ENCODE results near the gene ELP1. TPM values are rescaled to one million over a fixed set of nuclear protein-coding genes. Genes with fewer than 3 reads are reported as not detected.
"Not testable (repeated sequence)": the region's sequence is repeated elsewhere in the genome, so short reads cannot be mapped to it uniquely, and the experiment has no call there.

The ELP1 gene
- total RNA-seq, 1 experiment from 2014 or later, result 29.1 TPM

- no peak overlapping the region for H3K4me3 Mint-ChIP-seq (ENCODE audit: unreplicated experiment)
- H3K9me3 Mint-ChIP-seq (ENCODE audit: unreplicated experiment), result no peaks in the 10 kb centered on the region
- H3K27ac Mint-ChIP-seq (ENCODE audit: unreplicated experiment), result no peak overlapping the region
- intact Hi-C loops (cut with micrococcal nuclease; ENCODE audit: unreplicated experiment), result loop anchor here (5.0 kb wide), 1 partner anchor 51 kb away; no protein-coding TSS in a partner anchor
- POLR2A ChIA-PET, result no interaction called here
- no peak for TF ChIP-seq CTCF (IDR thresholded peaks at IDR 0.05; ENCODE audit: insufficient read depth in 1 of 2, low read depth in 1 of 2, low read length in 1 of 2, severe bottlenecking in 1 of 2, unreplicated experiment in 1 of 2)
- Histone ChIP-seq H3K4me1 (no peaks in the 10 kb centered on the region), H3K9me3 (no peaks in the 10 kb centered on the region), H3K36me3 (ENCODE audit: control insufficient read depth, insufficient read depth, low read length) (peaks cover 2% of the 10 kb centered on the region; the same call in 1 of the 2 replicates), H3K4me3 (ENCODE audit: low read depth, low read length) (no peak overlapping the region), H3K27me3 (replicated peaks; ENCODE audit: control insufficient read depth, insufficient read depth, low read length) (no peaks in the 10 kb centered on the region)
- DNase-seq, result no peak
- H3K4me1 Mint-ChIP-seq (ENCODE audit: low read depth, unreplicated experiment), result no peaks in the 10 kb centered on the region
- H3K27me3 Mint-ChIP-seq (ENCODE audit: insufficient read depth, unreplicated experiment), result no peaks in the 10 kb centered on the region
- peaks cover 17% of the 10 kb centered on the region for H3K36me3 Mint-ChIP-seq (ENCODE audit: insufficient read depth, unreplicated experiment)
- CTCF ChIA-PET, result no interaction called here
- no TSS peak for BruUV-seq (replicated peaks)
These were observed 30.4 kb downstream of the ELP1 start for GRCh38 chr9:108903420-108904103.

GRCh38 chr9:108900176-108900575, 33.7 kb downstream of the ELP1 start:
- H3K4me1 ChIP-seq, result no peaks in the 10 kb centered on the region
- Mint-ChIP-seq H3K4me1 (ENCODE audit: low read depth, unreplicated experiment) (no peaks in the 10 kb centered on the region), H3K27me3 (ENCODE audit: insufficient read depth, unreplicated experiment) (no peaks in the 10 kb centered on the region), H3K9me3 (ENCODE audit: unreplicated experiment) (no peaks in the 10 kb centered on the region), H3K27ac (ENCODE audit: unreplicated experiment) (no peak overlapping the region), H3K36me3 (ENCODE audit: insufficient read depth, unreplicated experiment) (peaks cover 34% of the 10 kb centered on the region), H3K4me3 (ENCODE audit: unreplicated experiment) (no peak overlapping the region)
- POLR2A ChIA-PET, result no interaction called here
- H3K36me3 ChIP-seq (ENCODE audit: control insufficient read depth, insufficient read depth, low read length), result no peaks in the 10 kb centered on the region; the same call in 1 of the 2 replicates
- H3K27me3 ChIP-seq (replicated peaks; ENCODE audit: control insufficient read depth, insufficient read depth, low read length), result no peaks in the 10 kb centered on the region
- CTCF ChIA-PET, result no interaction called here
- TF ChIP-seq CTCF (IDR thresholded peaks at IDR 0.05; ENCODE audit: insufficient read depth in 1 of 2, low read depth in 1 of 2, low read length in 1 of 2, severe bottlenecking in 1 of 2, unreplicated experiment in 1 of 2), result no peak
- H3K4me3 ChIP-seq (ENCODE audit: low read depth, low read length), result no peak overlapping the region
- no TSS peak for BruUV-seq (replicated peaks)
- DNase-seq, result no peak
- no peaks in the 10 kb centered on the region for H3K9me3 ChIP-seq
- intact Hi-C loops (cut with micrococcal nuclease; ENCODE audit: unreplicated experiment), result loop anchor here (5.0 kb wide), 1 partner anchor 48 kb away; no protein-coding TSS in a partner anchor

GRCh38 chr9:108899023-108899695, 34.8 kb downstream of the ELP1 start:
- H3K4me1 Mint-ChIP-seq (ENCODE audit: low read depth, unreplicated experiment); BruUV-seq (replicated peaks); DNase-seq; H3K9me3 ChIP-seq; H3K4me3 ChIP-seq (ENCODE audit: low read depth, low read length); H3K4me3 Mint-ChIP-seq (ENCODE audit: unreplicated experiment); H3K27me3 Mint-ChIP-seq (ENCODE audit: insufficient read depth, unreplicated experiment); intact Hi-C loops (cut with micrococcal nuclease; ENCODE audit: unreplicated experiment); H3K36me3 ChIP-seq (ENCODE audit: control insufficient read depth, insufficient read depth, low read length); POLR2A ChIA-PET; H3K27ac Mint-ChIP-seq (ENCODE audit: unreplicated experiment); H3K4me1 ChIP-seq; H3K27me3 ChIP-seq (replicated peaks; ENCODE audit: control insufficient read depth, insufficient read depth, low read length); H3K9me3 Mint-ChIP-seq (ENCODE audit: unreplicated experiment): not testable (repeated sequence)
- CTCF ChIA-PET, result interaction anchor here (1.3 kb wide), 1 partner anchor 10 kb away, joined by 4 read pairs; no protein-coding TSS in a partner anchor
- H3K36me3 Mint-ChIP-seq (ENCODE audit: insufficient read depth, unreplicated experiment), result peaks cover 38% of the 10 kb centered on the region

Measured in Caco-2 (cell line).